Adipose tissue (tissue), 3 donors: ENCODE data around the gene MBD3. TPM values are rescaled to one million over a fixed set of nuclear protein-coding genes. Genes with fewer than 3 reads are reported as not detected.

Experiments
- H3K27ac ChIP-seq: one replicate; pipeline ENCODE4 v1.5.1; 2013; ENCODE audit warnings: low read depth, low read length
- WGBS, 3 donors: extraction: QIAGEN DNeasy Blood & Tissue Kit; methylation state at CpG; one replicate each; pipeline ENCODE4 v1.1.7; 2013; 5-methylcytosine and 5-hydroxymethylcytosine counted together
- polyA plus RNA-seq, 3 donors: library from polyadenylated mRNA; stranded (reverse); fragments of 200-250 nt; gene quantifications; one replicate each; pipeline ENCODE4 v1.2.3, GENCODE V29; 2013
- donor health status: healthy with polysubstance abuse.
- donor health status: Bipolar disorder and iron deficiency.
- donor health status: healthy.

MBD3 gene
- polyA plus RNA-seq, 3 donors, result 29.2 to 87.3 (median 73.1) TPM

- H3K27ac ChIP-seq, result no peak overlapping the region
- 67 to 82% (median 80%) methylated on average over 14 to 16 of the region's 16 CpGs for WGBS, 3 donors
Observed at GRCh38 chr19:1529430-1529816, 63.2 kb downstream of the MBD3 start.

- WGBS, 3 donors, result 66 to 84% (median 78%) methylated on average over 17 to 21 of the region's 23 CpGs
Observed at GRCh38 chr19:1528596-1529429, 63.9 kb downstream of the MBD3 start.

GRCh38 chr19:1527650-1528309 lies 64.9 kb downstream of the MBD3 start:
- no peak overlapping the region for H3K27ac ChIP-seq
- WGBS, 3 donors, result 73 to 86% (median 80%) methylated on average over 26 to 27 of the region's 27 CpGs

More at GRCh38 chr19:1528596-1529429, 63.9 kb downstream of the MBD3 start:
- no peak overlapping the region for H3K27ac ChIP-seq

DNA sequence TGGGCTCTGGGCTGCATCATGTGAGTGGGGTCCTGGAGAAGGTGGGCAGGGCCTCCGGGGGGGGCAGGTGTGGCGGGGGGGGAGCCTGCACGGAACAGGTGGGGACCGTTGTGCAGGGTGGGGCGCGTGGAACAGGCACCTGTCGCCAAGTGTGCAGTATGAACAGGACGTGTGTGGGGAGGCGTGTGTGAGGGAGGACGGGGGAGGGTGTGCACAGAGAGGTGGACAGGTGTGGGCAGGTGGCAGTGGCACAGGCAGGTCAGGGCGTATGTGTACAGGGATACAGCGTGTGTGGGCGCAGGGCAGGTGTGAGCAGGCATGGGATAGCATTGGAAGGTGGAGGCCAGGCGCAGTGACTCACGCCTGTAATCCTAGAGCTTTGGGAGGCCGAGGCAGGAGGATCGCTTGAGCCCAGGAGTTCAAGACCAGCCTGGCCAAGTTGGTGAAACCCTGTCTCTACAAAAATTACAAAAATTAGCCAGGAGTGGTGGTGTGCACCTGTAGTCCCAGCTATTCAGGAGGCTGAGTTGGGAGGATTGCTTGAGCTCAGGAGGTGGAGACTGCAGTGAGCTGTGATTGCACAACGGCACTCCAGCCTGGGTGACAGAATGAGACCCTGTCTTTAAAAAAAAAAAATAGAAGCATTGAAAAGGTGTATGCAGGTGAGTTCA lies 65.6 kb downstream of the MBD3 start:
- no peak overlapping the region for H3K27ac ChIP-seq
- 57 to 83% (median 77%) methylated on average over 17 to 18 of the region's 18 CpGs for WGBS, 3 donors

DNA sequence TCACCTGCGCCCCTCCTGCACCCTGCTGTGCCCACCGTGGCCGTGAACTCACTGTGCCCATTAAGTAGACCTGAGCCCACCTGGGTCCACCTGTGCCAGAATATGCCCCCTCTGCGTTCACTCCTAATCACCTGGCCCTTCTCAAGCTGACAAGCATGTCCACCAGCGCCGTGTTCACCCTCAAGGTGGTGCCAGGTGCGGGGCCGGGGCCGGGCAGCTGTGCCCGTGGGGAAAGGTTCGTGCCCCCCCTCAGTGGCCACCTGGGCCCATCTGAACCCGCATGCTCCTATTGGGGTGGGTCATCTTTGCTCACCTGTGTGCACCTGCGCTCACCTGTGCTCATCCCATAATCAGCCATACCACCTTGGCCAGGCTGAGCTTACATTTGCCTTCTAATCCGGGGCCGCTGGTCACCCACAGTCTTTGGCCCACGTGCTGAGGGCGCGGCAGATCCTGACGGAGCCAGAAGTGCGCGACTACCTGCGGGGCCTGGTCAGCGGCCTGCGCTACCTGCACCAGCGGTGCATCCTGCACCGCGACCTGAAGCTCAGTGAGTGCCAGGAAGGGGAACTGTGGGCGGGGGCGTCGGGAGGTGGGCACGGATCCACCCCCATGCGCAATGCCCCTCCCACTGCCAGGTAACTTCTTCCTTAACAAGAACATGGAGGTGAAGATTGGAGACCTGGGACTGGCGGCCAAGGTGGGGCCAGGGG lies 66.4 kb downstream of the MBD3 start:
- 73 to 81% (median 76%) methylated on average over 32 to 33 of the region's 33 CpGs for WGBS, 3 donors
- H3K27ac ChIP-seq, result no peak overlapping the region

DNA sequence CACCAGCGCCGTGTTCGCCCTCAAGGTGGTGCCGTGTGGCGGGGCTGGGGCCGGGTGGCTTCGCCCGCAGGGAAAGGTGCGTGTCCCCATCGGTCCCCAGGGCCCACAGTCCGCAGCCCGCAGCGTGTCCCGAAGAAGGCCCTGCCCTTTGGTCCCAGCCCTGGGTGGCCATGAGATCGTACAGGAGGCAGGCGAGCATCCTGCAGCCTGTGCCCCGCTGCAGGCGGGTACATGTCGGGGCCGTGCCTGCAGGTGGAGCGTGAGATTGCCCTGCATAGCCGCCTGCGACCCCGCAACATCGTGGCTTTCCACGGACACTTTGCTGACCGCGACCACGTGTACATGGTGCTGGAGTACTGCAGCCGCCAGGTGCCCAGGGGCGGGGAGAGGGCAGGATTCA lies 67.3 kb downstream of the MBD3 start:
- WGBS, 3 donors, result 56 to 65% (median 64%) methylated on average over 26 to 31 of the region's 31 CpGs
- no peak overlapping the region for H3K27ac ChIP-seq

DNA sequence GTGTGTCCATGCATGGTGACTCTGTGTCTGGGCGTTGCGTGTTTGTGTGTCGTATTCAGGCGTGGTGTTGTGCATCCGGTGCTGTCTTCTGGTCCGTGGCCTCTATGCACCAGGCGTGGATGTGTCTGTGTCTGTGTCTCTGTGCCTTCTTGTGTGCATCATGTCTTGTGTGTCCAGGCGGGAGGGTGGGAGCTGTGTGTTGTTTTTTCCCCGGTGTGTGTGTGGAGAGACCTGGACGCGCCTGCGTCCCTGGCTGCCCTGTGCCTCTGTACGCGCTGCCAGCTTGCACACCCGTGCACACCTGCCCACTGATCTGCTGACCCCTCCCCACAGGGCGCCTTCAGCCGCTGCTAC lies 67.7 kb downstream of the MBD3 start:
- H3K27ac ChIP-seq, result no peak overlapping the region
- 58 to 65% (median 62%) methylated on average over 17 of the region's 17 CpGs for WGBS, 3 donors

DNA sequence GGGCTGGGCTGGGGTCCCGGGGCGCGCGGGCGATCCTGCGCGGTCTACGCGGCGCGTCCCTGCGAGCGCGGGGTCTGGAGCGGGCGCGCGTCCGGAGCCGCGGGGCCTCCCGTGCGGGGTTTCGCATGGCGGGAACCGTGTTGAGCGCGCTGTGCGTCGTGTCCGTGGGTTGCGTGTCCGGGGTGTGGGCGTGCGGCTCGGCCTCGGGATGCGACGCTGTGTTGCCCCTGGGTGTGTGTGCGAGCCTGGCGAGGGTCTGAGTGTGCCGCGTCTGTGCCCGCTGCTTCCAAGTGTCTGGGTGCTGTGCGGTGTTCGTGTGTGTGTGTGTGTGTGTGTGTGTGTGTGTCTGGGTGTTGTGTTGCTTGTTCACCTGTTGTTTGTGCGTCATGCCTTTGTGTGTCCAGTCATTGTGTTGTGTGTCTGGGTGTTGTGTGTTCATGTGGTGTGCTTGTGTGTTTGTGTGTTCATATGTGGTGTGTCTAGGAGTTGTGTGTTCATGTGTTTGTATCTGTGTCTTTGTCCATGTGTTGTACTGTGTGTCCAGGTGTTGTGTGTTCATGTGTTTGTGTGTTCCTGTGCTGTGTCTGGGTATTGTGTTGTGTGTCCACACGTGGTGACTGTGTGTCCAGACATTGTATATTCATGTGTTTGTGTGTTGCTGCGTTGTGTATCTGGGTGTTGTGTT lies 68.2 kb downstream of the MBD3 start:
- 11 to 21% (median 17%) methylated on average over 20 to 49 of the region's 49 CpGs for WGBS, 3 donors
- H3K27ac ChIP-seq, result no peak overlapping the region

Other genes with a start within 250 kb of the MBD3 start
- 100 to 1,000 TPM in 2 of 3 donors, 10 to 100 TPM in 1; 97.5 to 211 (median 110) TPM for gene NDUFS7, start 209.0 kb downstream of the MBD3 start, polyA plus RNA-seq
- 10 to 100 TPM; 15.4 to 52.7 (median 17.7) TPM for gene GAMT, start 191.3 kb downstream of the MBD3 start, polyA plus RNA-seq
- 10 to 100 TPM; 38.4 to 79.9 (median 70.1) TPM for gene DAZAP1, start 185.3 kb downstream of the MBD3 start, polyA plus RNA-seq
- 1,000 to 10,000 TPM; 2,434 to 3,362 (median 3,351) TPM for gene RPS15, start 154.5 kb downstream of the MBD3 start, polyA plus RNA-seq
- under 1 TPM in 2 of 3 donors, not detected in 1; 0.06 TPM for gene APC2, start 142.7 kb downstream of the MBD3 start, polyA plus RNA-seq
- gene C19orf25, start 113.7 kb downstream of the MBD3 start, polyA plus RNA-seq, result 10 to 100 TPM; 16.5 to 28.6 (median 24.3) TPM
- 1 to 10 TPM; 1.2 to 3.5 (median 2.4) TPM for gene PCSK4, start 102.5 kb downstream of the MBD3 start, polyA plus RNA-seq
- gene REEP6, start 101.7 kb downstream of the MBD3 start, polyA plus RNA-seq, result 10 to 100 TPM in 2 of 3 donors, 1 to 10 TPM in 1; 5.5 to 30.5 (median 12.5) TPM
- under 1 TPM; 0.55 to 0.90 (median 0.89) TPM for gene ADAMTSL5, start 79.8 kb downstream of the MBD3 start, polyA plus RNA-seq
- under 1 TPM in 1 of 3 donors, not detected in 2; 0.07 TPM for gene PLK5, start 68.8 kb downstream of the MBD3 start, polyA plus RNA-seq
- 1 to 10 TPM; 5.3 to 7.7 (median 6.7) TPM for gene MEX3D, start 24.5 kb downstream of the MBD3 start, polyA plus RNA-seq
- 100 to 1,000 TPM in 2 of 3 donors, 10 to 100 TPM in 1; 64.5 to 179 (median 163) TPM for gene UQCR11, start 12.6 kb upstream of the MBD3 start, polyA plus RNA-seq
- gene TCF3, start 59.8 kb upstream of the MBD3 start, polyA plus RNA-seq, result 10 to 100 TPM; 23.3 to 28.8 (median 26.2) TPM
- not detected for gene ONECUT3, start 160.6 kb upstream of the MBD3 start, polyA plus RNA-seq
- 1 to 10 TPM in 1 of 3 donors, under 1 TPM in 2; 0.33 to 1.8 (median 0.80) TPM for gene ATP8B3, start 219.4 kb upstream of the MBD3 start, polyA plus RNA-seq